Esophagus muscularis mucosa (tissue), 4 donors: ENCODE measurements around the gene CCDC177.

ENCODE experiments used
- EP300 ChIP-seq: sonication (generic); formaldehyde crosslinking; IDR thresholded peaks from one replicate; pipeline ENCODE4 v1.6.1; 2017; ENCODE audit warnings: antibody characterized with exemption
- POLR2A ChIP-seq: fragments of 450-650 bp; IDR thresholded peaks from one replicate; pipeline ENCODE4 v1.6.1; 2017; ENCODE audit warnings: antibody characterized with exemption, moderate library complexity, mild to moderate bottlenecking, low read depth
- TF ChIP-seq, protein P1 (sequence below), 3 experiments: fragments of 200-600 bp in 2 of 3; fragments of 450-650 bp in 1 of 3; sonication (generic) in 2 of 3; IDR thresholded peaks; one replicate each; pipeline ENCODE4 v1.5.1; 2017 to 2019; ENCODE audit warnings: antibody characterized with exemption in 3 of 3, mild to moderate bottlenecking in 2 of 3, moderate library complexity in 1 of 3

DNA sequence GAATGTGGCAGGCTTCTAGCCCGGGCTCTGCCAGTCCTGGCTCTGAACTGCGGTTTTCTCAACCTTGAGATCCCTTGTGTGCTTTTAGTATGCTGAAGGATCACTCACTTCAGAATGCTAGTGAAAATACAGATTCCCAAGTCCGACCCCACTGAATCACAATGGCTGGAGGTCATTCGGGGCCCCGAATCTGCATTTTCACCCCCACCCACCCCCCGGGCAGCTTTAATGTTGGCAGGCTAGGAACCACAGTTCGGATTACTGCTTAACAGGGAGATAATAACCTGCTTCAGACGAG lies 36.2 kb upstream of the CCDC177 start:
- no peak for TF ChIP-seq EP300
- TF ChIP-seq, protein P1, sequence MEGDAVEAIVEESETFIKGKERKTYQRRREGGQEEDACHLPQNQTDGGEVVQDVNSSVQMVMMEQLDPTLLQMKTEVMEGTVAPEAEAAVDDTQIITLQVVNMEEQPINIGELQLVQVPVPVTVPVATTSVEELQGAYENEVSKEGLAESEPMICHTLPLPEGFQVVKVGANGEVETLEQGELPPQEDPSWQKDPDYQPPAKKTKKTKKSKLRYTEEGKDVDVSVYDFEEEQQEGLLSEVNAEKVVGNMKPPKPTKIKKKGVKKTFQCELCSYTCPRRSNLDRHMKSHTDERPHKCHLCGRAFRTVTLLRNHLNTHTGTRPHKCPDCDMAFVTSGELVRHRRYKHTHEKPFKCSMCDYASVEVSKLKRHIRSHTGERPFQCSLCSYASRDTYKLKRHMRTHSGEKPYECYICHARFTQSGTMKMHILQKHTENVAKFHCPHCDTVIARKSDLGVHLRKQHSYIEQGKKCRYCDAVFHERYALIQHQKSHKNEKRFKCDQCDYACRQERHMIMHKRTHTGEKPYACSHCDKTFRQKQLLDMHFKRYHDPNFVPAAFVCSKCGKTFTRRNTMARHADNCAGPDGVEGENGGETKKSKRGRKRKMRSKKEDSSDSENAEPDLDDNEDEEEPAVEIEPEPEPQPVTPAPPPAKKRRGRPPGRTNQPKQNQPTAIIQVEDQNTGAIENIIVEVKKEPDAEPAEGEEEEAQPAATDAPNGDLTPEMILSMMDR (IDR thresholded peaks at IDR 0.05) = no peak
- TF ChIP-seq POLR2A = no peak
